ENCODE results near the gene ULBP2.

ULBP2 gene, protein sequence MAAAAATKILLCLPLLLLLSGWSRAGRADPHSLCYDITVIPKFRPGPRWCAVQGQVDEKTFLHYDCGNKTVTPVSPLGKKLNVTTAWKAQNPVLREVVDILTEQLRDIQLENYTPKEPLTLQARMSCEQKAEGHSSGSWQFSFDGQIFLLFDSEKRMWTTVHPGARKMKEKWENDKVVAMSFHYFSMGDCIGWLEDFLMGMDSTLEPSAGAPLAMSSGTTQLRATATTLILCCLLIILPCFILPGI

DNA sequence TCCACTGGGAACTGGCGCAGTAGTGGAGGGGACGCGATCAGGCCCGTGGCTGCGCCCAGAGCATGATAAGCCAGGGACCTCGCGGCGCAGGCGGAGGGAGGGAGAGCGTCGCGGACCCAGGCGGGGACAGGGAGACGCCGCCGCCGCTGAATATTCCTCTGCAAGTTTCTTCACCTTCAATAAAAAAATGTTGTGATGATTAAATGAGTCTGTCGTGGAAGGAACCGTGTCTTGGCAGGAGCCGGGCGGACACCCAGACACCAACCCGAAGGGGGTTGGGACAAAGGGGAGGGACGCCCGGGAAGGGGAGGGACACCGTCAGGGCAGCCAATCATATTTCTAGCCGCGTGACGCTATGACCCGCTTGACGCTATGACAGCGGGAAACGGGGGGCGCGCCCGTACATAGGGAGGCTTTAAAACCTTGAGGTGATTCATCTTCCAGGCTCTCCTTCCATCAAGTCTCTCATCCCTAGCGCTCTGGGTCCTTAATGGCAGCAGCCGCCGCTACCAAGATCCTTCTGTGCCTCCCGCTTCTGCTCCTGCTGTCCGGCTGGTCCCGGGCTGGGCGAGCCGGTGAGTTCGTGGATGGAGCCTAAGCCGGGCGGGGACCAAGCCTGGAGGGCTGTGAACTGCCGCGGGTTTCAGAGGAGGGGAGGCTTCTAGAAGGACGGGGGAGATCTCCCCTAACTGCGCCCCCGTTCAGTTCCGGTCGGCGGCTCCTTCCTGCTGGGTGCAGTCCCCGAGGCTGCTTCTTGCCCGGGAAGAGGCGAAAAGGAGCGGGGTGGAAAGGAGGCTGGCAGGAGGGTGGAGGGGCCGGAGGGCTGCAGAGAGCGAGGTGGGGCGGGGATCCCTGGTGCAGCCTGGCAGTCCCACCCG, at the start of gene ULBP2:
ULBP2 (plus strand) TSS at position 432 of the 878 bp plus-strand sequence; CDS start at position 491, 59 bp downstream.
- peak; percentile 64 to 86 (median 77) for DNase-seq (ENCODE audit: low read depth in 3 of 3)

DNA sequence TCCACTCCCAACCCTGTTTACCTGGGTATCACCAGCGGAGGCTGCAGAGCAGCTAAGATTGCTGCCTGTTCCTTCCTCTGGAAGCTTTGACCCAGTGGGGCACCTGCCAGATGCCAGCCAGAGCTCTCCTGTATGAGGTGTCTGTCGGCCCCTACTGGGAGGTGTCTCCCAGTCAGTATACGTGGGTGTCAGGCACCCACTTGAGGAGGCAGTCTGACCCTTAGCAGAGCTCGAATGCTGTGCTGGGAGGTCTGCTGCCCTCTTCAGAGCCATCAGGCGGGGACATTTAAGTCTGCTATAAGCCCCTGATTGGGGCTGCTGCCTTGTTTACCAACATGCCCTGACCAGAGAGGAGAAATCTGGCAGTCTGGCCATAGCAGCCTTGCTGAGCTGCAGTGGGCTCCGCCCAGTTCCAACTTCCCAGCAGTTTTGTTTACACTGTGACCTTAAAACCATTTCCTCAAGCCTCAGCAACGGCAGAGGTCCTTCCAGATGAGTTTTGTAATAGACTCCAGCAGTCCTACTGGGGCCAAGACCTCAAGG, 46.7 kb upstream of the ULBP2 start:
- no peak for DNase-seq (ENCODE audit: low read depth in 3 of 3)

DNA sequence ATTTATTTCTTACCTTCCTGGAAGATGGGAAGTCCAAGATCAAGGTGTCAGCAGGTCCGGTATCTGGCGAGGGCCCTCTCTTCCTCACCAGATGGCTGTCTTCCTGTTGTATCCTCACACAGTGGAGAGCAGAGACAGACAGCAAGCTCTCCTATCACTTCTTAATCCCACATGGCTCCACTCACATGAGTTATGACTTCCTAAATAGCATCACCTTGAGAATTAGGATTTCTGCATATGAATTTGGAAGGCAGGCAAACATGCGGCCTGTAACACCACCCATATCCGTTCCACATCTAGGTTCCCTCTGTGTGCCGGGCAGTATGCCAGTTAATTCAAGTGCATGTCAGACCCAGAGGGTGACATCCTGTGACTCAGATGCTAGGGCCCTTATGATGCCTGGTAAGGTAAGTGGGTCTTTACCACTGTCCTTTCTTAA, 46.0 kb upstream of the ULBP2 start:
- DNase-seq (ENCODE audit: low read depth in 3 of 3): peak in 1 of 3 experiments; percentile 17

DNA sequence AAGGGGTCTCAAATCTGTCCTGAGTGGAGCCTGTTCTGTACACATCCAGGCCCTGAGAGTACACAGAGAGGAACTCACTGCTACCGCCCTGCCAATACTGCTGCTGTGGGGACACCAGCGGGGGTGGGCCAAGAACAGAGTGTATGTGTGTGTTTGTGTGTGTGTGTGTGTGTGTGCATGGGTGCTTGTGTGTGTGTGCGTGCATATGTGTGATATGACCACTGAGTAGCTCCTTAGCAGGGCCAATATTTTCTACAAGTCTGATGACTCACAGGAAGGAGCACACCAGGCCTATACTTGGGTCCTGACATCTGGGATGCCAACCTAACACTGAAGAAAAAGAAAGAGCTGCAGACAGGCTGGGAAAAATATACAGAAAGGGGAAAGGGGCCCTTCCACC, 45.3 kb upstream of the ULBP2 start:
- no peak for DNase-seq (ENCODE audit: low read depth in 3 of 3)

DNA sequence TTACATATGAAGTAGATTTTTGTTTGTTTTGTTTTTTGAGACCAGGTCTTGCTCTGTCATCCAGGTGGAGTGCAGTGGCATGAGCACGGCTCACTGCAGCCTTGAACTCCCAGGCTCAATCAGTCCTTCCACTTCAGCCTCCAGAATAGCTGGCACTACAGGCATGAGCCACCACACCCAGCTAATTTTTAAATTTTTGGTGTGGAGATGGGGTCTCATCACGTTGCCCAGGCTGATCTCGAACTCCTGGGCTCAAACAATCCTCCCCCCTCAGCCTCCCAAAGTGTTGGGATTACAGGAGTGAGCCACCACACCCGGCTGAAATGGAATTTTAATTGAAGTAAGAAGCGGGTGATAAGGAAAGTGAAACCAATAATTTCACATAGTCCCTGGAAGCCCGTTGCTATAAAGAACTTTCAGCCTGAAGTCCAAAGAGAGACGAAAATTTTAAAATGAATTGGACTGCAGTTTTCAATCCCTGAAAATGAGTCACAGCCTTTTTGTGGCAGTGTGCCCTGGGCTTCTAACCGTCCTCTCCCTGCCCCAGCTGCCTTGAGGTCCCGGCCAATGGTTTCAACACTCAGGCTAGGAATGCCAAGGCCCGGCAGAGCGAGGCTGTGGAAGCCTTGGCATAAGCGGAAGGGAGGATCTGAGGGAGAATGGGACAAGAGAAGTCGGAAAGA, 44.7 kb upstream of the ULBP2 start:
- no peak for DNase-seq (ENCODE audit: low read depth in 3 of 3)

DNA sequence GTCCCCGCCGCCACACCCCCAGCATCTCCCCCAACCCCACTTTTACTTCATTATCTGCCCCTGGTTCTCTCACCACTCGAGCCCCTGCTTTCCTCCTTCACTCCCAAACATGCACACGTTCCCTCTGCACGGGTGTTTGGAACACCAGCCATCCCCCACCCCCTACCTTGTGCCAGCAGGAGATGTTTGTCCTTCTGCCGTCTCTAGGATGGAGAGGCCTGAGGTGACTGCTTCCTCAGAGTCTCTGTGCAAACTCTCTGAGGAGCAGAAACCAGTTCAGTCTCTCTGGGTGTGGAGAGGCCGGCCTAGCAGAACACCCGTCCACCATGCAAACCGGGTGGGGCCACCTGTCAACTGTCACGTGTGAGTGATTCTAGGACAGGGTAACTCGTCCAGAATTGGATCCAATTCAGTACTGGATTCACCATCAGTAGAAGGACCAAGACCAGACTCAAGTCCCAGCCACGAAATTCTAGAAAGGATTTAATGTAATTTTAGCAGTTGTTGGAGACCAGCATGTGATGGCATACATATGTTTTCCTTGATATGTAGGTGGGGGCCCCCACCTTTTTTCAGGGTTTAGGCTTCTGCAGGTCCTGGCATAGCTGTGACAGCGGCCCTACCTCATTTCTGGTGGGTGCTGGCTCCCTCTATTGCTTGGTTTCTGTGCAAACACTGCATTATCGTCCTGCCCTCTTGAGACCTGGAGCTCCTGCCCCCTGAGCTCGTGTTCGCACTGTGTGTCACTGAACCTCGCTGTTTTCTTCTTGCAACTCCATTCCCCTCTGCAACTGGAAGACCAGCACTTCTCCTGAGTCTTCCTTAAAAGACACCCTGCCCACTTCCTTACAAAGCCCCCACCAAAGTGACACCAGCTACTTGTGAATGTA, 43.7 kb upstream of the ULBP2 start, which contains the start of gene RAET1E:
RAET1E (minus strand) TSS at position 259 of the 890 bp plus-strand sequence. CDS start 7,212 bp downstream, outside the sequence.
- no peak for DNase-seq (ENCODE audit: low read depth in 3 of 3)

DNA sequence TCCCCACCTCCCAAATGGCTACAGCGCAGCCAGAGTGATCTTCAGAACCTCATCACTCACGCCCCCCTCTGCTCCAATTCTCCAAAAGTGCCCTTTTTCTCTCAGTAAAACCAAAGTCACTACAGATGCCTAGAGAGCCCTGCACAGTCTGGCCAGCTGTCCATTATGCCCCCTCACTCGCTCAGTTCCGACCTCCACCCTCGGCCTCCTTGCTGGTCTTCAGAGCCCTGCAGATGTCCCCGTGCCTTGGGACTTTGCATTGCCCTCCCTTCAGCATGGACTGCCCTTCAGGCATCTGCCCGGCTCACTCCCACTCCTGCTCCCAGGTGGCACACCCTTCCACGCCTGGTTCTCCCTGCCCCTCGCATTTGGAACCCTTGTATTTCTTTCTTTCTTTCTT, 42.8 kb upstream of the ULBP2 start:
- no peak for DNase-seq (ENCODE audit: low read depth in 3 of 3)

DNA sequence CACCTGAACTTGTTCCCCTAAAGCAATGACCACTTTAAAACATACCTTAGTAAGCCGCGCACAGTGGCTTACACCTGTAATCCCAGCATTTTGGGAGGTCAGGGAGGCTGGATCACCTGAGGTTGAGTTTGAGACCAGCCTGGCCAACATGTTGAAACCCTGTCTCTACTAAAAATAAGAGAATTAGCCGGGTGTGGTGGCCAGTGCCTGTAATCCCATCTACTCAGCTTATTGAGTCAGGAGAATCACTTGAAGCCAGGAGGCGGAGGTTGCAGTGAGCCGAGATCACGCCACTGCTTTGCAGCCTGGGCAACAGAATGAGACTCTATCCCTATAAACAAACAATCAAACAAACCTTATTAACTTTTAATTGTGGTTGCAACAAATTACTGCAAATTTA, 42.3 kb upstream of the ULBP2 start:
- DNase-seq (ENCODE audit: low read depth in 3 of 3): no peak

DNA sequence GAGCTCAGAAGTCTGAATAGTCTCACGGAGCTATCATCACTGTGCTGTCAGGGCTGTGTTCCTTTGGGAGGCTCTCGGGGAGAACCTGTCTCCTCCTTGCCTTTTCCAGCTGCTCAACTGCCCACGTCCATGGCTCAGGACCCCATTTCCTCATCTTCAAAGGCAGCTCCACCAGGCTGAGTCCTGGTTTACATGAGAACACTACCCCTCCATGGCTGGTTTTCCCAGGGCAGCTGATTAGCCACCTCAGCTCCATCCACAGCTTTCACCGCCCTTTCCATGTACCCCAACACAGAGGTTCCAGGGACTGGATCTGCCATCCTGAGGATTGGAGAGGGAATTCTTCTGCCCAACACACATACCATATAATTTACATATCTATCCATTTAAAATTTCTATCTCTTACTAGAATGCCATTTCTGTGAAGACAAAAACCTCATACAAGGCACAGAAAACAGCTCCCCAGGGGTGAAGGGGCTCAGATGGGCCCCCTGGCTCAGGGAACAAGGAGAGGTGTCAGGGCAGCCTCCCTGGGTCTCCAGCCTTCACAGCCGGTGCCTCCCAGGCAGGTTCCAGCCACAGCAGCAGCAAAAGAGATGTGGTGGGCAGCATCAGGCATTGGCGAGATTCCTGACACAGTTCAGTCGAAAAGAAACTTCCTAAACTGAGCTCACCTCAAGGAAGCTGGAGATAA, 41.7 kb upstream of the ULBP2 start:
- no peak for DNase-seq (ENCODE audit: low read depth in 3 of 3)

DNA sequence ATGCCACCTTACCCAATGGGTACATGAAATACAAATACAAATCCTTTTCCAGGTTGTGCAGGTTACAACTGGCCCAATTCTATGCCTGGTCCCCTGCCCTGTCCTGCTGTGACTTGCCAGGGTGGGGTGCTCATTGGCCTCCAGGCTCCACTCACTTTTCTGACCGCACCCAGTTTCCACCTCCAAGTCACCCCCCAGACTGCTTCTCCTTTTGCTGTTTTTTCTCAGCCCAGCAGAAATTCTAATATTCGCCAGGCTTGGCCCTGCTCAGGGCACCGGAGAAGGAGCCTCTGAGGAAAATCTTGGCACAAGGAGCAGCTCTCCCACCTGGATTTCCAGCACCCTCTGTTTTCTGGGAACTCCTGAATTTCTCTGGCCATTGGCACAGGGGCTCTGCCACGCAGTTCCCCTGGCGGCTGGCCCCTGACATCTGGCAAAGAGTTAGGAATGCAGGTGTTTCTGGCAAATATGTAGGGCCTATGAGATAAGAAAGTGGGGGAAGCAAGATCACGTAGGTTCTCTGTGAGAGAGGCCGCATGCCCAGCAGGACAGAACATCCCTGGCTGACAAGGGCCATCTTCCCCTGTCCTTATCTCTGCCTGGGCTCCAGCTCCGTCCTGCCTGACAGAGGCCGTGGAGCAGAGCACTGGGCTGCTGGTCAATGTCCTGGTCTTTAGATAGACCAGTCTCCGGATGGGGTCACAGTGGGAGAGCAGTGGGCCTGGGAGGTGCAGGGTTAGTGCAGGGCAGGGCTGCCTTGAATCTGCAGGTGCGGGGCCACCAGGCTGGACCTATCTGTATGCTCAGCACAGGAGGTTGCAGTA, 41.0 kb upstream of the ULBP2 start:
- no peak for DNase-seq (ENCODE audit: low read depth in 3 of 3)

DNA sequence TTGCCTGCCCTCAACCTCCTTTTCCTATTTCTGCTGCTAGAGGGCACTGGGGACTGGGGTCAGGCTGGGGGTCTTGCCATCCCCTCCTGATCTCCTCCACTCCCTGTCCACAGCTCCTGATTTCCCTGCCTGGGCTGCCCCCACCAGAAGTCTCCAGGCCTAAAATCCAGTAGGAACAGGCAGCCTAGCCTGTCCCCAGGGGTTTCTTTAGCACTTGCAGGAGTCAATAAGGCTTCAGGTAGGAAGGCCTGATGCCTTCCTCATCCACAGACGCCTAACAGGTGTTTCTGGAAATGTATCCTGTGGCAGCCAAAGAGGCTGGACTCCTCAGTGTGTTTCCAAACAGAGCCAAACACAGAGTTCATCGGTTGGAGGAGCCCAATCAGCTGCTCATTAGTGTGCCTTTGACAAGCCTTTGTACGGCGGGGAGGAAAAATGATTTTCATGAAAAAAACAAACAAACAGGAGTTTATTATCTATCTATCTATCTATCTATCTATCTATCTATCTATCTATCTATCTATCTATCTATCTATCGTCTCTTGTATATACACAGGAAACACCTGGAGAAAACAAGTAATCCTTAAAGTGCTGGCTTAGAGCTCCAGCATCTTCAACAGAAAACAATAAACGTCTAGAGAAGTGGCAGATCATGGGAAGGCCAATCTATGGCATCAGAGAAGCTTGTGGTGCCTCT, 40.2 kb upstream of the ULBP2 start:
- DNase-seq (ENCODE audit: low read depth in 3 of 3): no peak

DNA sequence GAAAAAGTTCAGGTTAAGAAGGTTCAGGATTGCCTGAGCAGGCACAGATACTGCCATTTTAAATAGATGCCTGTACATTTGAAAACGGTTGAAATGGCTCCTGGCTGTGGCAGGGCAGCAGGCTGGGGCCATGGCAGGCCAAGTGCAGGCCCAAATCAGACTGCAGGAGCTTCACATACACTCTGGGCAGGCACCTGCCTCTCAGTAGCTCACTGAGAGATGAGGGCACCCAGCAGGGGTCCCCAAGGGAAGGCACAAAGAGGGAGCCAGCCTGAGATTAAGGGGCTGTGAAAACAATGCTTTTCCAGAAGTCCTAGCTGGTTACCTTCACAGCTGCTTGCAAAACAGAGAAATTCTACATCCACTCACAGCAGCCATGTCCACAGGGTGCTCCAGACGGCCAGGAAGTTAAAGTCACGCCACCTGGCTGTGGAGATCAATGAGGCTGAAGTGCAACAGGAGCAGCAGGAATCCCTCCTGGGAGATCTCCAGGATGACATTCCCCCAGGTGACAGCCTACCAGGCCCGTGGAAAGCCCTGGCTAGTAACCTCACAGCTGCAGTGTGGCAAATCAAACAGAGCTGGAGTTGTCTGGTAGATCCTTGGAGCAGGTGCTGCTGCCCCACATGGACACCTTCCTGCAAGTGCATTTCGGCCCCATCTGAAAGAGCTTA, 37.7 kb upstream of the ULBP2 start:
- no peak for DNase-seq (ENCODE audit: low read depth in 3 of 3)

DNA sequence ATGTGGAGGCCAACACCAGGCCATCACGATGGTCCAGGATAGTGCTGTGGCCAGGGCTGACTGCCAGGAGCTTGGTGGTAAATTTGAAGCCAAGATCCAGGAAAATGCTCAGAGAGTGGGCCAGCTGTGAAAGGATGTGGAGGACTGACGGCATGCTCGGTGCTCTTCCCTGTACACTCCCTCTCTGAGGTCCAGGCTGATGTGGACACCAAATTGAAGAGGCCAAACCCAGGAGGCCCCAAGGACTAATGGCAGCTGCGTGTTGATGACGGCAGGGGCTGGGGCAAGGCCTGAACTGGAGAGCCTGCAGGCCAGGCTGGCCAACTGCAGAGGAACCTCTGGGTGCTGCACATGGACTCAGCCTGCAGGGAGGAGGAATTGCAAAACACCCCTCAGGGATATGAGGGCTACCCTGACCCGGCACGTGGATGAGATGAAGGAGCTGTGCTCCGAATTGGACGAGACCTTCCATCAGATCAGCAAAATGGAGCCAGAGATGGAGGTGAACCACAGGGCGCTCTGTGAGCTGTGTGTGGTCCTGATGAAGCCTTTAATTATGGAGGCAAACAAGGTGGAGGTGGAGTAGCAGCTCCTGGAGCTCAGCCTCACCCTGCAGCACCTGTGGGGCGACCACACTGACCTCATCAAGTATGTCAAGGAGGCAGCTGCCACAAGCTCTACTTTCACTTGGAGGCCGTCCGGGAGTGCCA, 37.0 kb upstream of the ULBP2 start:
- no peak for DNase-seq (ENCODE audit: low read depth in 3 of 3)

DNA sequence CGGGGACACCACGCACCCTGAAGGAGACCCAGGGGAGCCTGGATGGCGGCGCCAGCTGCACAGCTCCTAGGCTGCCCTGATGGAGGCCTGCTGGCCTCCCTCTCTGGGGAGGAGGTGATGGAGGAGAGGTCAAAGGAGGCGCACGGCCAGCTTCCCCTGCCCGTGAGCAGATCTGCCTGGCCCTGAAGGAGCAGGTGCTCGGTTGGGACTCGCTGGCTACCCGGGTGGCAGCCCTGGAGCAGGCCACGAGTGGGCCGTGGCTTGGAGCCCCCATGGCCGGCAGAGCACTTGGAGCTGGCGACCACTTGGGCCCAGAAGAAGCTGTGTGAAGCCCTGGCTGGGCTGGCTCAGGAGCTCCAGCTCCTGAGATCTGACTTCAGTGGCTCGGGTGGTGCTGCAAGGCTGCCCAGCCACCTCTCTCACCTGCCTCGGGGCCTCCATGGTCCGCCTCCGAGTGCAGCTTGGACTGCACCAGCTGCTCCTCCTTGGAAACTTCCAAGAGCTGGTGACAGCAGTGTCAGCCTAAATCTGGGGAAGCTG, 36.4 kb upstream of the ULBP2 start:
- no peak for DNase-seq (ENCODE audit: low read depth in 3 of 3)

DNA sequence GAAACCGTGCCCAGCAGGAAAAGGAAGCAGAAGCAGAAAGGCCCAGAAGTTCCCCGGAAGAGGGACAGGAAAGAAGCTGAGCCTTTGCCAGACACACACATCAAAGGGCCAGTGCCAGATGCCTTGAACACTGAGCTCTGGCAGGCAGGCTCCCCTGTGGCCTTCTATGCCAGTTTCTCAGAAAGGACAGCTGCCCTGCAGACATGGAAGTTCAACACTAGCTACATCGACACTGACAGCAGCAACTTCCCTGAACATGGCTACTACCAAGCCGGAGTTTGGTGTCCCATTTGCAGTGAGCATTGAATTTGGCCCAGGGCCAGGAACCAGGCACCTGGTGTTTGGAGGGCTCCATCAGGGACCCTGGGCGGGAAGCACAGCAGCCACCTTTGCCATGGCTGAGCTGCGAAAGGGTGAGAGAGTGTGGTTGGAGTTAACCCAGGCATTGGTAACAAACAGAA, 35.9 kb upstream of the ULBP2 start:
- DNase-seq (ENCODE audit: low read depth in 3 of 3): no peak

DNA sequence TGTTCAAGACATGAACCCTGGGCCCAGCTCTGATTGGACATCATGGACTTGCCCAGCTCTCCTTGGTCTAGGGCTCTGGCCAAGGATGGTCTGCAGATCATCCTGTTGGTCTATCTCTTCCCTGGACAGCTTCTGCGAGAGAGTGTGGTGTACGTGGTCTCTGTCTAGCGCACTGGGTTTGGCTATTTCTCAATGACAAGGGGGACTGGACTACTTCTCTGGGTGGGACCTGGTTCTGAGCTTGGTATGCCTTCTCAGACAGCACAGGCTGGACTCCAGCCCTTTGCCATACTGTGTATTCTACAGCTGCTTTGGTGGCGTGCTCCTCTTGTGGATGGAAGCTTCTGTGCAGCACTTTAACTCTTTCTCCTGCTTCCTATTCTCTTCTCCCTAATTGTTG, 35.4 kb upstream of the ULBP2 start:
- DNase-seq (ENCODE audit: low read depth in 3 of 3): no peak

DNA sequence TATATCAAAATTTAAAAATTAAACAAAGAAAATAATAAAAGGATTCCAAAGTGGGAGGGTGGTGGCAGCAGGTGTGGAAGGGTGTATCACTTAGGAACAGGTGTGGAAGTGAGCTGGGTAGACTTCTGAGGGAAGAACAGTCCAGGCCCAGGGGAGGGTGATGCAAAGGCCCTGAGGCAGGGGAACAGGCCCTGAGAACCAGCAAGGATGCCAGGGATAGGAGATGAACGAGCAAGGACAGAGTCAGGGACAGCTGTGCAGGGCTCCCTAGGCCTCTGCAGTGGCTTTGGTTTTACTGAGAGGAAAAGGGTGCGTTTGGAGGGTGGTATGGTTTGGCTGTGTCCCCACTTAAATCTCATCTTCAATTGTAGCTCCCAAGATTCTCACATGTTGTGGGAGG, 34.5 kb upstream of the ULBP2 start:
- DNase-seq (ENCODE audit: low read depth in 3 of 3): no peak

Data from stimulated activated CD4-positive, alpha-beta T cell treated with anti-CD3 and anti-CD28 coated beads, TNF-alpha, amount 100 ng/mL, for 24 hours (primary cell).